Esophagus squamous epithelium (tissue), 4 donors: ENCODE results near the gene CNTN4.

ENCODE experiments used
- CTCF ChIP-seq, 6 experiments: fragments of 450-650 bp in 4 of 6; fragments of 200-600 bp in 2 of 6; sonication (generic) in 2 of 6; IDR thresholded peaks; one replicate each; pipeline ENCODE4 v1.5.1; 2016 to 2019; ENCODE audit warnings: antibody characterized with exemption in 6 of 6, mild to moderate bottlenecking in 4 of 6, moderate library complexity in 4 of 6
- POLR2A ChIP-seq, 4 donors: fragments of 450-650 bp; IDR thresholded peaks; one replicate each; pipeline ENCODE4 v1.6.1; 2017; ENCODE audit warnings: antibody characterized with exemption in 4 of 4, mild to moderate bottlenecking in 4 of 4, moderate library complexity in 3 of 4

- TF ChIP-seq POLR2A (IDR thresholded peaks at IDR 0.05) = no peak
- no peak for TF ChIP-seq CTCF (IDR thresholded peaks at IDR 0.05)
Measured at GRCh38 chr3:2847062-2847841, 748.6 kb downstream of the CNTN4 start.
